Urinary bladder (tissue), 4 donors: ENCODE measurements around the gene PHF23. TPM values are rescaled to one million over a fixed set of nuclear protein-coding genes. Genes with fewer than 3 reads are reported as not detected.

Experiments used
- DNase-seq: peaks from one replicate; pipeline ENCODE4 v3.0.0-alpha.2; 2015; ENCODE audit errors: extremely low spot score
- H3K27ac ChIP-seq: one replicate; pipeline ENCODE4 v1.5.1; 2013; ENCODE audit warnings: low read depth, mild to moderate bottlenecking, moderate library complexity
- H3K36me3 ChIP-seq: one replicate; pipeline ENCODE4 v1.6.1; 2013; ENCODE audit warnings: mild to moderate bottlenecking, moderate library complexity; ENCODE audit not compliant: insufficient read depth
- H3K4me1 ChIP-seq: one replicate; pipeline ENCODE4 v1.6.1; 2013; ENCODE audit warnings: mild to moderate bottlenecking, moderate library complexity; ENCODE audit not compliant: insufficient read depth
- H3K4me3 ChIP-seq: one replicate; pipeline ENCODE4 v1.5.1; 2013; ENCODE audit warnings: low read depth, low read length
- WGBS: extraction: QIAGEN DNeasy Blood & Tissue Kit; methylation state at CpG from one replicate; pipeline ENCODE4 v1.1.7; 2013; 5-methylcytosine and 5-hydroxymethylcytosine counted together
- polyA plus RNA-seq: library from polyadenylated mRNA; stranded (reverse); fragments of 200-250 nt; gene quantifications from one replicate; pipeline ENCODE4 v1.2.3, GENCODE V29; 2013
- total RNA-seq: library from RNA; depleted of rRNA; stranded (reverse); fragments of >200 nt; gene quantifications from one replicate; pipeline ENCODE4 v1.2.3, GENCODE V29; 2014
- donor health status: healthy with polysubstance abuse.
- donor health status: healthy.

The PHF23 gene
- total and polyA plus RNA-seq, 2 donors, result 18.8 to 39.0 TPM

DNA sequence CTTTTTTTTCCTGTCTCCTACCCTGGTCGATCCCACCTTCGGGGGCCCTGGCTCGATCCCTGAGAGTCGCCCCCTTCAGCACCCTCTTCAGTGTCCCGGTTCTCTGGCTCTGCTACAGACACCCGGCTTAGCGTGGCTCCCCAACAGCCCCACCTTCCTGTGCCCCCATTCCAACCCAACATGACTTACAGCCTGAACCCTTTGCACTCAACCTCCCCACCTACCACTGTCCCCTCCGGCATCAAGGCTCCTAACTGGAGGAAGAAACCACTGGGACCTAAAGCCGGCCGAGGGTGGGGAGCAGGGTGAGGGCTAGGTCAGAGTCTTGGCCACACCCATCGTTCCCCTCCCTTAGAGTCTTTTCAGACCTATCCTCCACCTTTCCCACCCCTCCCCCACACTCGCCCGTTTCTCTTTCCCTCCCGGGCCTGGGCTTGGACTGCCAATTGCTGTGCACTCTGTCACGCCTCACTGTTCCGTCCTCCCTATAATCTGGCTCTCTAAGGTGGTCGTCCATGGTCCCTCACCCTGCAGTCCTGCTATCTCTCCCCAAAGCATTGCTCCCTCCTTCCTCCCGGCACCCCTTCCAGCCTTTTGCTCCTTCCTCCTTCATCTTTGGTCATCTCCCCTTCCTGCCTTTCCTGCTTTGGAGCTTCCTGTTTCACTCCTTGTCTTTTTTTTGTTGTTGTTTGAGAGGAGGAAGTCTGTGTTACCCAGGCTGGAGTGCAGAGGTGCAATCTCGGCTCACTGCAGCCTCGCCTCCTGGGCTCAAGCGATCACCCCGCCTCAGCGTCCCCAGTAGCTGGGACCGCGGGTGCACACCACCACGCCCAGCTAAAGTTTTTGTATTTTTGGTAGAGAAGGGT, 23.9 kb upstream of the PHF23 start:
- H3K4me3 ChIP-seq, result peak overlapping the region; percentile 10
- H3K4me1 ChIP-seq, result no peaks in the 10 kb centered on the region
- 8% methylated on average over 26 of the region's 26 CpGs for WGBS
- DNase-seq, result no peak
- no peaks in the 10 kb centered on the region for H3K36me3 ChIP-seq
- H3K27ac ChIP-seq, result peak overlapping the region; percentile 57

DNA sequence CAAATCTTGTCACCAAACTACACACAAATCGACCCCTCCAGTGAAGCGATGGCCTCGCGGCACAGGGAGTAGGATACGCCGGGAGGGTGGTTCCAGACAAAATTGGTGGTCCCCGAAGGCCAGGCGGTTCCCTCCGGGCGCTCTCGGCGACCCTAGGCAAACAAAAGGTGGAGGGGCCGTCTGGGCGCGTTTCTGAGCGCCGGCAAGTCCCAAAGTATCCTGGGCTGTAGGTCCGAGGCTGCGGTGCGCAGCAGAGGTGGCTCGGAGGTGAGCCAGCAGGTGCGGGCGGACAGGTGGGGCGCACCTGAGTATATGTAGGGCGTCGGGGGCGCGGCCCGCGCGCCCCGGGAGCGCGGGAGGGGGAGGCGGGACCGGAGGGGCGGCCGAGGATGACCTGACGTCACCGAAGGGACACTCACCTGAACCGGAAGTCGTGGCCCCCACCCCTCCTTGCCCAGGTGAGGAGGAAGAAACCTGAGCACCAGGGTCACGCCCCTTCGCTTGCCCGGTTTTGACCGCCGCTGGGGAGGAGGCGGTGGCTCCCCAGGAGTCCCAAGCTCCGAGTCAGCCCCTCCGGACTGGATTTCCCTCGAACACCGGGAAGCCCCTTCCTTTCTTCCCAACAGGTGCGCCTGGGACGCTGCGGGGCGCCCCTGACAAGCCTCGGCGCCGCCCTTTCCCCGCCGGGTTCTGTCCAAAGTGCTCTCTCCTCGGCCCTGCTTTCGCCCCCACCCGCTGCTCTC, 23.1 kb upstream of the PHF23 start, which contains the start of gene CLDN7:
Gene CLDN7 (minus strand): TSS at position 287 of the 743 bp plus-strand sequence. CDS start 435 bp downstream, outside the sequence.
- H3K4me3 ChIP-seq, result peak within 1 kb of the TSS; percentile 48
- WGBS, result 4% methylated on average over 64 of the region's 64 CpGs
- peak within 1 kb of the TSS; percentile 72 for H3K27ac ChIP-seq
- no peak for DNase-seq
- no peaks in the 10 kb centered on the region for H3K4me1 ChIP-seq
- H3K36me3 ChIP-seq, result no peaks in the 10 kb centered on the region

DNA sequence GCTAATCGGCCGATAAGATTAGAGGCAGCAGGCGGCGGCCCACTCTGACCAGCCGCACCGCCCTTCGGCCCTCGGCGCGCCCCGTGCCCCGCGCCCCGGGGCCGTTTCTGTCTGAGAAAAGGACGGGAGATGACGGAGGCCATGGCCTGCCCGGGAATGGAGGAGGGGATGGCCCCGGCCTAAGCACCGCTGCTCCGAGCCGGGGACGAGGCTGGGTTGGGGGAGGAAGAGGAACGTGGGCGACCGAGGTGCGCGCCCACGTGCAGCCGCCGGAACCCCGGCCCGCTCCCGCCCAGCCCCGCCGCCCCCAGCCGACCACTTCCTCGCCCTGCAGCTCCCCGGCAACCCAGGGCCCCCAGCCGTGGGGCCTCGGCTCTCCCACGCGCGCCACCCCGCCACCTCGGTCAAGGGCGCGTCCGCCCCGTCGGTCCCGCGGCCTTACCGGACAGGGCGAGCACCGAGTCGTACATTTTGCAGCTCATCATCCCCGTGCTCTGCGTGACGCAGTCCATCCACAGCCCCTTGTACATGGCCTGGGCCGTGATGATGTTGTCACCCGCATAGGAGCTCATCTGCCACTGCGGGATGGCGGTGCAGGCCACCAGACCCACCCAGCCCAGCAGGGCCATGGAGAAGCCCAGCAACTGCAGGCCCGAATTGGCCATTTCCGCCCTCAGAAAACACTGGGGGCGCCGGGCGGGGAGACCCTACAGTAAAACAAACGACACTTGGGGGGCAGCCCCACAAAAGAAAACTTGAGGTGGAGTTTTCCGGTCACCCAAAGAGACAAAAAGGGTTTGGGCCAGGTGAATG, 22.3 kb upstream of the PHF23 start:
- no peaks in the 10 kb centered on the region for H3K36me3 ChIP-seq
- H3K4me1 ChIP-seq, result no peaks in the 10 kb centered on the region
- peak overlapping the region; percentile 72 for H3K27ac ChIP-seq
- no peak for DNase-seq
- peak overlapping the region; percentile 48 for H3K4me3 ChIP-seq
- WGBS, result 4% methylated on average over 71 of the region's 71 CpGs

DNA sequence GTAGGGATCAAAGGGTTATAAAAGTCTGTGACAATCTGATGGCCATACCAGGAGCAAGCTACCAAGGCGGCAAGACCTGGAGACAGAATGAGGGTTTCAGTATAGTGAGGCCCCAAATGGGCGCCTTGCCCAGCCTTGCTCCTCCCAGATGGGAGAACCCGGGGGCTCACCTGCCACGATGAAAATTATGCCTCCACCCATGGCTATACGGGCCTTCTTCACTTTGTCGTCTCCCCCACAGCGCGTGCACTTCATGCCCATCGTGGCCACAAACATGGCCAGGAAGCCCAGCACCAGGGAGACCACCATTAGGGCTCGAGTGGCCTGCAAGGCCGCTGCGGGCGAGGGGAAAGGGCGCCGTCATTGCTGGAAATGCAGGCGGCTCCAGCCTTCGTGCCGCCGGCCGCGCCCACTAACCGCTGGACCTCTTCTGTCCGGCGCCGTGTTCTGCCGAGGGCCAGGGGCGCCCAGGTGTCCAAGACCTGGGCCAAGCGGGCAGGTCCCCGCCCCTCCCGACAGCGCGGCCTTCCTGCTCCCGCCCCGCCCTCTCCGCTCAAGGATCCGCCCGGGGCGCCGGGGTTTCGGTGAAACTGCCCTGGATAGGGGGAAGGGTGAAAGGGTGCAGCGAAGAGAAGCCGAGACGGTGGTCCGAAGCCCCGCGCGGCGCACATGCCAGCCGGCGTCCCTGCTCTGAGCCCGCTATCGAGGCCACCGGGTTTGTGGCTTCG, 21.6 kb upstream of the PHF23 start:
- H3K36me3 ChIP-seq, result no peaks in the 10 kb centered on the region
- WGBS, result 5% methylated on average over 54 of the region's 54 CpGs
- no peaks in the 10 kb centered on the region for H3K4me1 ChIP-seq
- peak overlapping the region; percentile 48 for H3K4me3 ChIP-seq
- DNase-seq, result no peak
- peak overlapping the region; percentile 72 for H3K27ac ChIP-seq

DNA sequence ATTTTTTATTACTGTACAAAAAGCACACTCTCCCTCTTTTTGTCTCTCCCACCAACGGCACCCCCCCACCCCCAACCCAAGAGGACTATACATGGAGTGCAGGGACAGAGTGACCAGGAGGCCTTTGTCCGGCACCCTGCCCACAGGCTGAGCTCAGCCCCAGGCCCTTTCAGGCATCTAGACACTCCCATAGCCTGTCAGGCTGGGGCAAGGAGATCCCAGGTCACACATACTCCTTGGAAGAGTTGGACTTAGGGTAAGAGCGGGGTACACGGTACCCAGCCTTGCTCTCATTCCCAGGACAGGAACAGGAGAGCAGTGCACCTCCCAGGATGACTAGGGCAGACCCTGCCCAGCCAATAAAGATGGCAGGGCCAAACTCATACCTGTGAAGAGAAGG, 20.9 kb upstream of the PHF23 start:
- DNase-seq, result no peak
- 78% methylated on average over 4 of the region's 4 CpGs for WGBS
- Histone ChIP-seq H3K4me3 (no peak overlapping the region), H3K27ac (no peak overlapping the region), H3K4me1 (no peaks in the 10 kb centered on the region), H3K36me3 (no peaks in the 10 kb centered on the region)

DNA sequence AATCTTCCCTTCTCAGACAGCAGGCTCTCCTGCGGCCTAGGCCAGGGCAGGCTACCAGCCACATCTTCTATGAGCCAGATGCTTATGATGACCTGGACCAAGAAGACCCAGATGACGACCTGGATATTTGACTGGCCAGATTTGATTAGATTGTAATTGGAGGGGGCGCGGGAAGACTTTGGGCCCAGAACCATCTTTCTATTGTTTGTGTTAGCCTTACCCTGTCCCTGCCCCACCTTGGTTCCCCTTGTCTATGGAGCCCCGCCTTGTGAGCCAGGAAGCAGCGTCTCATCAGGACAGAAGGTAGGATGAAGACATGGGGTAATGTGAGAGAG, 20.3 kb upstream of the PHF23 start:
- Histone ChIP-seq H3K4me3 (no peak overlapping the region), H3K4me1 (no peaks in the 10 kb centered on the region), H3K27ac (no peak overlapping the region), H3K36me3 (no peaks in the 10 kb centered on the region)
- WGBS, result 95% methylated on average over 6 of the region's 6 CpGs
- DNase-seq, result no peak

DNA sequence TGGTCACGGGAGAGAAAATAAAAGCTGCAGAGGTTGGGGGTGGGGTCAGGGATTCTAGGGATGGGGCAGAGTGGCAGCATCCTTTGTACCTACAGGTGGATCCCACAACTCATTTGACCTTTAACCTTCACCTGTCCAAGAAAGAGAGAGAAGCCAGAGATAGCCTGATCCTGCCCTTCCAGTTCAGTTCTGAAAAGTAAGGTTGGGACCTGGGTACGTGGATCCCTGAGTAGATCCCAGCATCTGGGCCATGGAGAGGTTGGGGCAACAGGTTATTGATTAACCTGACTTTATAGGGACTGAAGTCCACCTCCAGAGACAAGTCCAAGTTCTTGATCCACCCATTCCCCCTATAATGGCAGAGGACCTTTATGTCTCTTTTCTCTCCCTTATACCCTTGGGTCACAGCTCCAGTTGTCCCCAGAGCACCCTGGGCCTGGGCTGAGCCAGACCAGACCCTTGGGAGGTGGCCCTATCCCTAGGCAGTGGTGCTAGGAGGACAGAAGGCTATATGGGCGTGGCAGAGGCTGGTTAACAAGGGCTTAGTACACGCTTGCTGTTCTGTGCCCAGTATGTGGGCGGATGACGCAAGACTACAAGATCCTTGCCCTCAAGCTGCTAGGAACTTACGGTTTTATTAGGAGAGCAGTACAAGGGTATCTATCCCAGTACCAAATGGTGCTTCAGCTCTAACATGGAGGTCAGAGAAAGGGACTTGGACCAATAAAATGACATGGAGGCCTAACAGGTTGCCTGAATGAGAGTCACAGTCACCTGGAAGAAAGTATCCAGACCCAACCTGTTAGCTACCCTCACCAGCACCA, 19.7 kb upstream of the PHF23 start:
- Histone ChIP-seq H3K4me1 (no peaks in the 10 kb centered on the region), H3K4me3 (no peak overlapping the region), H3K27ac (no peak overlapping the region), H3K36me3 (no peaks in the 10 kb centered on the region)
- 84% methylated on average over 7 of the region's 7 CpGs for WGBS
- DNase-seq, result no peak

DNA sequence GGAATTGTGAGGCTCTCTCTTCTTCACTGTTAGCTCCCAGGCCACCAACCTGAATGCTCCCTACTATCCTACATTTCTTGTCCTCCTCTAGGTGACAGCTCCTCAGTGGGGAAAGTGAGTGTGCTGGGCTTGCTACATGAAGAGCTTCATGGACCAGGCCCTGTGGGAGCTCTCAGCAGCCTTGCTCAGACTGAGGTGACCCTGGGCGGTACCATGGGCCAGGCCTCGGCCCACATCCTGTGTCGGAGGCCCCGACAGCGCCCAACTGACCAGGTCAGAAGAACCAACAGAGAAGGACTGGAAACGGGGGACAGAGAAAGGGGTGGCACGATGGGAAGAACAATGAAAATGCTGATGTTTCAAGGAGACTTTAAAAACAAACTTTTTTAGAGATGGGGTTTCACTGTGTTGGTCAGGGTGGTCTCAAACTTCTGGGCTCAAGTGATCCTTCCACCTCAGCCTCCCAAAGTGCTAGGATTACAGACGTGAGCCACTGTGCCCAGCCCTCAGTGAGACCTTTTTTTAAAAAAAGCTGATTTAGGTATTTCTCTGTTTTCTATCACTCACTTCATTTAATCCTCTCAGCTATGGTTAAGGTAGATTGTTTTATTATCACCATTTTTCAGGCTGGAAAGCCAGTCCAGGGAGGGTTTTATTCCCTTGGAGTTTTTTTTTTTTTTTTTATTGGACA, 17.7 kb upstream of the PHF23 start:
- Histone ChIP-seq H3K27ac (no peak overlapping the region), H3K36me3 (no peaks in the 10 kb centered on the region), H3K4me3 (no peak overlapping the region), H3K4me1 (no peaks in the 10 kb centered on the region)
- WGBS, result 89% methylated on average over 8 of the region's 8 CpGs
- no peak for DNase-seq

DNA sequence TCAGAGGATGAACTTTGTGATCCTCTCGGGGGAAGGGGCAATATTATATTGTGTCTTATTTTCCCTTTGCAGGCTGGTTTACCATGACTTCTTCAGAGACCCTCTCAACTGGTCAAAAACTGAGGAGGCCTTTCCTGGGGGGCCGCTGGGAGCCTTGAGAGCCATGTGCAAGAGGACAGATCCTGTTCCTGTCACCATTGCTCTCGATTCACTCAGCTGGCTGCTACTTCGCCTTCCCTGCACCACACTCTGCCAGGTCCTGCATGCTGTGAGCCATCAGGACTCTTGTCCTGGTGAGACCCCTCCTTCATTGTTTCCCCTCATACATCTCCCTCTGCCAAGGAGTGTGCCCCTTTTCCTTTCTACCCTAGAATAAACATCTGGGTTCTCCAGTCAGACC, 15.3 kb upstream of the PHF23 start:
- Histone ChIP-seq H3K27ac (no peak overlapping the region), H3K4me1 (peaks cover 3% of the 10 kb centered on the region), H3K36me3 (no peaks in the 10 kb centered on the region), H3K4me3 (no peak overlapping the region)
- no peak for DNase-seq
- 95% methylated on average over 4 of the region's 4 CpGs for WGBS

DNA sequence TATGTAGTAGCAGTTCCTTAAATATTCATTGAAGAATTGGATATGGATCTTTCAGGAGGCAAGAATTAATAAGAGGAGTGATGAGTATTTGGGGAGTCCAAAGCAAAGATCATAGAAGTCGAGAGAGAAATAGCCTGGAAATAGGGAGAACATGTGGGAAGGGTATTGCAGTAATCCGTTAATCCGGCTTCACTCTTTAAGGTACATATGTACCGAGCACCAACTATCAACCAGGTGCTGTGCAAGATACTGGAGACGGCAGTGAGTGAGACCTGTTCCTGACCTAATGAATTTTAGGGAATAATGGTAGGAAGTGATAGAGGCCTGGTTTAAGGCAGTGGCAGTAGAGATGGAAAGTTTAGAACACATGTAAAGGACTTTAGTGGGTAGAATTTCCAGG, 13.8 kb upstream of the PHF23 start:
- H3K4me1 ChIP-seq, result peaks cover 3% of the 10 kb centered on the region
- H3K36me3 ChIP-seq, result no peaks in the 10 kb centered on the region
- WGBS, result 70% methylated on average over 5 of the region's 5 CpGs
- peak overlapping the region; percentile 39 for H3K4me3 ChIP-seq
- DNase-seq, result no peak
- H3K27ac ChIP-seq, result no peak overlapping the region

DNA sequence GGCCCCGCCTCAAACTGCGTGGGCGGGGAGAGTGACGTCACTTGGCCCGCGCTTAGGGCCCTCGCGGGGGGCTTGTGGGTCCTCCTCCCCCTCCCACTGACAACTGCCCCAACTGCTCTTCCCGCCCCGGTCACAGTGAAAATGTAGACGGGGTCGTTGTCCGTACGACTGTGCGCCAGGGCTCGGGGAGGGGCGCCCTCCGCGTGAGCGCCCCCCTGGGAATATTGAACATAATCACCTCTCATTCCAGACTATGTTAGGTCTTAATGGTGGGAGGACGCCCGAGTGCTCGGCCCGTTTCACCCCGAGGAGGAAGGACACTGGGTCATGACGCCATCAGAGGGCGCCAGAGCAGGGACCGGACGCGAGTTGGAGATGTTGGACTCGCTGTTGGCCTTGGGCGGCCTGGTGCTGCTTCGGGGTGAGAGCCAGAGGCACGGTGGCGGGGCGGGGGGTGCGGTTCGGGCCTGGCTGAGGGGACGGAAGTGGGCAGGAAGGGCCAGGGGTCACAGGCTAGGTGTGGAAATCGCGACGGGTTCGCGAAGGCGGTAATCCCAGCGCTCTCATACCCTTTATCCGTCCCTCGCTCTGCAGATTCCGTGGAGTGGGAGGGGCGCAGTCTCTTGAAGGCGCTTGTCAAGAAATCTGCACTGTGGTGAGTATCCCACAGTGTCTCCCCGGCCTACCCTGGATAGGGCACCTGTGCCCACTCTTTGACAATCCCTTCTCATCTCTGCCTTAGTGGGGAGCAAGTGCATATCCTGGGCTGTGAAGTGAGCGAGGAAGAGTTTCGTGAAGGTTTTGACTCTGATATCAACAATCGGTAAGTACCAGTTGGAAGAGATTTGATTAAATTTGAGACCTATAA, 13.2 kb upstream of the PHF23 start, which contains the start of gene ELP5:
Gene ELP5 (plus strand): TSS at position 40 of the 868 bp plus-strand sequence. CDS start 336 bp downstream, at position 376.
- peaks cover 3% of the 10 kb centered on the region for H3K4me1 ChIP-seq
- WGBS, result under 1% methylated on average over 55 of the region's 55 CpGs
- peak; percentile 92 for DNase-seq
- peak within 1 kb of the TSS; percentile 97 for H3K27ac ChIP-seq
- H3K36me3 ChIP-seq, result no peaks in the 10 kb centered on the region
- H3K4me3 ChIP-seq, result peak within 1 kb of the TSS; percentile 92
